ENCODE data around the gene OSBPL10. TPM values are rescaled to one million over a fixed set of nuclear protein-coding genes. Genes with fewer than 3 reads are reported as not detected.
A peak's percentile ranks its signal among the peaks of the same experiment; 100 is the strongest.

Gene OSBPL10
- total RNA-seq, 1 donor from 2014 or later = 27.8 TPM

GRCh38 chr3:31699309-31699953, 281.6 kb downstream of the OSBPL10 start:
- DNase-seq (ENCODE audit: low spot score in 2 of 2, unreplicated experiment in 2 of 2) = no peak
- H3K27ac Mint-ChIP-seq = no peak overlapping the region
- TF ChIP-seq CTCF (IDR thresholded peaks at IDR 0.05; ENCODE audit: unreplicated experiment) = no peak
- no peaks in the 10 kb centered on the region for H3K4me1 Mint-ChIP-seq
- peaks cover 10% of the 10 kb centered on the region for H3K36me3 Mint-ChIP-seq
- no peaks in the 10 kb centered on the region for H3K27me3 Mint-ChIP-seq (ENCODE audit: low read depth)
- no peak overlapping the region for H3K4me3 Mint-ChIP-seq
- H3K9me3 Mint-ChIP-seq = peaks cover 7% of the 10 kb centered on the region

GRCh38 chr3:31696815-31697548, 284.1 kb downstream of the OSBPL10 start:
- no peaks in the 10 kb centered on the region for H3K27me3 Mint-ChIP-seq (ENCODE audit: low read depth)
- H3K4me3 Mint-ChIP-seq = no peak overlapping the region
- TF ChIP-seq CTCF (IDR thresholded peaks at IDR 0.05; ENCODE audit: unreplicated experiment) = no peak

GRCh38 chr3:31696009-31696297, 285.1 kb downstream of the OSBPL10 start:
- no peak for DNase-seq (ENCODE audit: low spot score in 2 of 2, unreplicated experiment in 2 of 2)
- peaks cover 6% of the 10 kb centered on the region for H3K36me3 Mint-ChIP-seq
- no peak overlapping the region for H3K4me3 Mint-ChIP-seq
- H3K4me1 Mint-ChIP-seq = no peaks in the 10 kb centered on the region
- H3K9me3 Mint-ChIP-seq = peaks cover 7% of the 10 kb centered on the region
- no peak for TF ChIP-seq CTCF (IDR thresholded peaks at IDR 0.05; ENCODE audit: unreplicated experiment)
- H3K27ac Mint-ChIP-seq = no peak overlapping the region
- no peaks in the 10 kb centered on the region for H3K27me3 Mint-ChIP-seq (ENCODE audit: low read depth)

More at GRCh38 chr3:31696815-31697548, 284.1 kb downstream of the OSBPL10 start:
- no peak overlapping the region for H3K27ac Mint-ChIP-seq
- DNase-seq (ENCODE audit: low spot score in 2 of 2, unreplicated experiment in 2 of 2) = no peak
- H3K4me1 Mint-ChIP-seq = no peaks in the 10 kb centered on the region
- peaks cover 8% of the 10 kb centered on the region for H3K36me3 Mint-ChIP-seq
- H3K9me3 Mint-ChIP-seq = peaks cover 7% of the 10 kb centered on the region

GRCh38 chr3:31695280-31696008, 285.6 kb downstream of the OSBPL10 start:
- H3K9me3 Mint-ChIP-seq = peaks cover 7% of the 10 kb centered on the region

GRCh38 chr3:31693346-31693745, 287.7 kb downstream of the OSBPL10 start:
- H3K36me3 Mint-ChIP-seq = peaks cover 14% of the 10 kb centered on the region
- H3K27ac Mint-ChIP-seq = no peak overlapping the region
- H3K27me3 Mint-ChIP-seq (ENCODE audit: low read depth) = no peaks in the 10 kb centered on the region
- H3K9me3 Mint-ChIP-seq = peaks cover 12% of the 10 kb centered on the region
- DNase-seq (ENCODE audit: low spot score in 2 of 2, unreplicated experiment in 2 of 2) = no peak
- no peak overlapping the region for H3K4me3 Mint-ChIP-seq
- no peaks in the 10 kb centered on the region for H3K4me1 Mint-ChIP-seq
- TF ChIP-seq CTCF (IDR thresholded peaks at IDR 0.05; ENCODE audit: unreplicated experiment) = no peak

More at GRCh38 chr3:31695280-31696008, 285.6 kb downstream of the OSBPL10 start:
- Mint-ChIP-seq H3K4me3 (no peak overlapping the region), H3K27me3 (ENCODE audit: low read depth) (no peaks in the 10 kb centered on the region), H3K4me1 (no peaks in the 10 kb centered on the region), H3K36me3 (peaks cover 9% of the 10 kb centered on the region), H3K27ac (no peak overlapping the region)
- peak; percentile 35 for TF ChIP-seq CTCF (IDR thresholded peaks at IDR 0.05; ENCODE audit: unreplicated experiment)
- no peak for DNase-seq (ENCODE audit: low spot score in 2 of 2, unreplicated experiment in 2 of 2)

All from mesothelial cell of epicardium (in vitro differentiated cells).